NCI-H2029 (cell line): ENCODE data around the gene NISCH.

Experiments
- DNase-seq: peaks from one replicate; lab custom pipeline; 2025; lab: John Stamatoyannopoulos, UW

The NISCH gene

DNA sequence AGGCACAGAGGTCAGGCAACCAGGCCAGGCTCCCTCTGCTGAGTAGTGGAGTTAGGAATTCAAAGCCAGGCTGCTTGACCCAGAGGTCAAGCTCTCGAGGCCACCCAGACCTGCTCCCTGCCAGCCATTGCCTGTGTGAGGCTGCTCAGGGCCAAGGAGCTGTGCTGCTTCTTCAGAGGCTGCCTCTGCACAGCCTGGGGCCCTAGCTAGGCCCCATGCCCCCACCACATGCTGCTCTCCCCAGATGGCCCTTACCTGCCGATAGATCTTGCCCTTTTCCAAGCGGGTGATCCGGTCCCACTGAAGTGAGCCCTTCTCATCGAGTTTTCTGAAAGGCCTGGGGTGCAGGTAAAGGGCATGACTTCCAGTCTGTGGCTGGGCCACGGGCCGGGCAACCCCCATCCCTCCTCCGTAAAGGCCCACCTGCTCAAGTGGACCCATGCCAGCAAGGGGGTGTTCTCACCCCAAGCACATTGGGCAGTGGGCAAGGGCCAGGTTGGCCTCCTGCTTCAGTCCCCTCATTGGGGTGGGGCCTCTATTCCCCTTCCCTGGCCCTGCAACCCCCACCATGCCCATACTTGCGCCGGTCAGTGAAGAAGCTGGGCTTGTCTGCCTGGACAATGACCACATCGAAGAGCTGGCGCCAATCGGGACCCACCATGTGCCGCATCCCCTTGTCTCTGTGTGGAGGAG, 71.8 kb downstream of the NISCH start:
- no peak for DNase-seq

- no peak for DNase-seq
Observed at GRCh38 chr3:52527732-52528585, 72.6 kb downstream of the NISCH start.

DNA sequence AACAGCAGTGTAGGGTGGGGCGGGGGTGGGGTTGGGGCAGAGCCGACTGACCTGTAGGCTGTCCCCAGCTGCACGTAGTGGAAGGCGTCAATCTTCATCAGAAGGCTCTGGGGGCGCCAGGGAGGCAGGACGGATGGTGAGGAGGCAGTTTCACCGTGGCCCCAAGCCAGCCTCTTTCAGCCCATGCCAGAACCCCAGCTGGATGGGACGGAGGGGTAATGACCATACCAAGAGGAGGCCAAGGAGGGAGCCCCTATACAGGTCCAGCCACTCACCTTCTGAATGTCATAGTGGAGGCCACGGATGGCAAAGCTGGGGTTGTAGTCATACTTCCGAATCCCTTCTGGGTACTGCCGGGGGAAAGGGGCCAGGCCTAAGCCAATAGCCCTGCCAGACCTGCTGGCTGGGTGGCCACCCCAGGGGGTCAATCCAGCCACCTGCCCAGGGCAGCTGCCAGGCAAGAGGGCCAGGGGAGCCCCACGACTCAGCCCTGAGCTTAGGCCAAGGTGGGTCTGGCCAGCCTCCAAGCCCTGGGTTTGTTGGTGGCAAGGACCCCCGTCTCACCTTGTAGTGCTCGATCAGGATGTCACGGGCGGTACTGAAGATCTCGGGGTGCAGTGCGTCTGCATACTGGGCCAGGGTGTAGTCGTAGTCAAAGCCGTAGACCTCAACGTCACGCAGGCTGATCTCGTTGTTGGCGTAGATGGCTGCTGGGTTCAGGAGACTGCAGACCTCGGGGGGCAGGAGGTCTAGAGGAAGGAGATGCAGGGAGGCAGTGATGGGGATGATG, 73.4 kb downstream of the NISCH start:
- no peak for DNase-seq

DNA sequence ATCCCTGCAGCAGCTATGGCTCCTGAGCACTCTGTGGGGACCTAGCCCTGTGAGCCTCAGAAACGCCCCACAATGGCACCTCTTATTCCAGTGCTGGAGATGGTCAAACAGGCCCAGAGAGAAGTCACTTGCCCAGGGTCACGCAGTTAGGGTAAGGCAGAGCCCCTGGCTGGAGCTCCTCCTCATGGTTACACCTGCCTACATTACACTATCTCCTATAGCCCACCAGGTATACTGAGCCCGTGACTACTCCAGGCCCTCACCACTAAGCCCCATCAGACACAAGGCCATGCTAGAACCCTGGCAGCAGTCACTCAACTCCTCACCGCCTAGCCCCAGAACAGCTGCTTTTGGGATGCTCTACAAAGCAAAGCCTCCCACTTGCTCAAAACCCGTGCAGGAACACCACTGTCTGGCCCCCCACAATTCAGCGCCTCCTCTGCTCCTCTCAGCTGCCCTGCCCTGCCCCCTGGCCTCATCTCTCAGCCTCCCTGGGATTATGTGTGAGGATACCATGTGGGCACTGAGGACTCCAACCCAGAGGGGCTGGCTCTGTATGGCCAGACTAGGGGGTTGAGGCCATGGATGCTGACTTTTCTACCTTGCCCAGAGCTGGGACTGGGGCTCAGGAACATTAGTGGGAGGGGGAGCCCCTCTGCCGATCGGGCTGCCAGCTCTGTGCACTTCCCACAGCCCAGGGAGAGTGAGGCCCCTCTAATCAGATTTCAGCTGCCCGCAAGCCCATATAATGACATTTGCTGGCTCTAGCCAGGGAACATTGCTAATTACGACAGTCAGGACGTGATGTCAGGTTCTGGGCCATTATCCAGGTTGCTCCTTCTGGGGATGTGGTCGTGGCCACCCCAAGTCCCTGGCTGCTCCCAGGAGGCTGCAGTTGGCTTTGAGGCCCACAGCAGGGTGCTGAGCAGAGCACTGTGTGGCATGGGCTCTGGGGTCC, 74.3 kb downstream of the NISCH start:
- no peak for DNase-seq

GRCh38 chr3:52530918-52531826, 75.8 kb downstream of the NISCH start:
- no peak for DNase-seq

GRCh38 chr3:52531860-52532516, 76.6 kb downstream of the NISCH start:
- no peak for DNase-seq

- no peak for DNase-seq
Observed at GRCh38 chr3:52532517-52532837, 77.1 kb downstream of the NISCH start.

GRCh38 chr3:52532838-52533622, 77.6 kb downstream of the NISCH start:
- no peak for DNase-seq

DNA sequence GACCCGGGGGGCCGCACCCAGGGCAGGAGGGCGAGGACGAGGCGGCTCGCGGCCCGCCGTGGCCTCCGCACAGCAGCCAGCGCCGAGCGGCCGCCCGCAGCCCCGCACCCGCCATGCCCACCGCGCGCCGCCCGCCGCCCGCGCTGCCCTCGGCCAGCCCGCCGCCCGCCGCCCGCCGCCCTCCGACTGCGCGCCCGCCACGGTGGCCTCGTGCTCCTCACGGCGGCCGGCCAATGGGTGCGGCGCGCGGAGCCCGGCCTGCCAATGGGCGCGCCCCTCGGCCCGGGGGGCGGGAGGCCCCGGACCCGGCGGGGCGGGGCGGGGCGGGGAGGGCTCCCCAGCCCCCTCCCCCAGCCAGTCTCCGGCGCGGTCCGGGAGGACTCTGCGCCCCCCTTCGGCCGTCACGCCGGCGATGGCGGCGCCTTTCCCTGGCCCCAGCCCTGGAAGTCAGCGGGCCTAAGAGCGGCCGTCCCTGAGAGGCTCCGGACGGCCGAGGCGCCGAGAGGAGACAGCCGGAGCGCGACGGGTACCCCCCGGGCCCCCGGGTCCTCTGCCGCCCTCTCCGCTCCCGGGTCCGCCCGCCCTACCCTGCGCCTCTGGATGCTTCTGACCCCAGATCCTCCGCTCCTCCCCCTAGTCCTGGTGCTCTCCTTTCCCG, 78.3 kb downstream of the NISCH start, which contains the start of gene NT5DC2:
Gene NT5DC2, minus strand, starts transcription at position 235 of the 658 bp plus-strand sequence. Its CDS starts 120 bp downstream, at position 115.
- peak; percentile 24 for DNase-seq

GRCh38 chr3:52534281-52535183, 79.1 kb downstream of the NISCH start:
- no peak for DNase-seq

- DNase-seq = no peak
Observed at GRCh38 chr3:52535411-52536111, 80.2 kb downstream of the NISCH start.

GRCh38 chr3:52536112-52536368, 80.6 kb downstream of the NISCH start:
- no peak for DNase-seq

DNA sequence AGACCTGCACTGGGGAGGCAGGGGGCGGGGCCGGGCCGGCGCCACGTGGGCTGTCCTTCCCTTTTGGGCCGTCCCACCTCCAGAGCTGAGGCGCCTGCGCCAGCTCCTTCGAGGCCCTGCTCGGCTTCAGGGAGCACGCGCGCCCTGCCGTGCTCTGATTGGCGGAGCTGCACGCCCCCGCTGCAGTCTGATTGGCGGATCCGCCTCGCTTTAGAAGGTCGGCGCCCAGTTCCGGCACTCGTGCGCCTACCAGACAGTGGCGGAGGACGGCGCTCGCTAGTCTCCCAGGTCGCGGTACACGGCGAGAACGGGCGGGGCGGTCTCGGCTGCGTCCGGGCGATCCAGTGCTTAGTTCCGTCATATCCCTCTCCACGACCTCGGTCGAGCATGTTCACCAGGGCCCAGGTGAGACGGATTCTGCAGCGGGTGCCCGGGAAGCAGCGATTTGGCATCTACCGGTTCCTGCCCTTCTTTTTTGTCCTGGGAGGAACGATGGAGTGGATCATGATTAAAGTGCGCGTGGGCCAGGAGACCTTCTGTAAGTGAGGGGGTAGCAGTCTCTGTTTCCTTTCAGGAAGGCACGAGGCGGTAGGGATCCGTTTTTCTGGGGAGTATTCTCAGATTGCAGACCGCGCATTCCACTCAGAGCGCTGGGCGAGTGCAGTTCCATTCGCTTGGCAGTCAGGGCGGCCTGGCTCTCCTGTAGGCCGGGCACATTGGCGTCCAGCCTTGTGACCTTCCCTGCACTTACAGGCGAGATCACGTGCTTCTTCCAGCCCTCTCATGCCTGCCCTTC, 81.2 kb downstream of the NISCH start, which contains the start of gene UQCC5:
Gene UQCC5, plus strand, starts transcription at position 237 of the 796 bp plus-strand sequence. Its CDS starts 151 bp downstream, at position 388.
- DNase-seq = peak; percentile 90

- DNase-seq = no peak
Observed at GRCh38 chr3:52537165-52537620, 81.8 kb downstream of the NISCH start.

GRCh38 chr3:52537726-52538421, 82.5 kb downstream of the NISCH start:
- no peak for DNase-seq
